ENCODE measurements around the gene ZXDC.

Gene ZXDC

DNA sequence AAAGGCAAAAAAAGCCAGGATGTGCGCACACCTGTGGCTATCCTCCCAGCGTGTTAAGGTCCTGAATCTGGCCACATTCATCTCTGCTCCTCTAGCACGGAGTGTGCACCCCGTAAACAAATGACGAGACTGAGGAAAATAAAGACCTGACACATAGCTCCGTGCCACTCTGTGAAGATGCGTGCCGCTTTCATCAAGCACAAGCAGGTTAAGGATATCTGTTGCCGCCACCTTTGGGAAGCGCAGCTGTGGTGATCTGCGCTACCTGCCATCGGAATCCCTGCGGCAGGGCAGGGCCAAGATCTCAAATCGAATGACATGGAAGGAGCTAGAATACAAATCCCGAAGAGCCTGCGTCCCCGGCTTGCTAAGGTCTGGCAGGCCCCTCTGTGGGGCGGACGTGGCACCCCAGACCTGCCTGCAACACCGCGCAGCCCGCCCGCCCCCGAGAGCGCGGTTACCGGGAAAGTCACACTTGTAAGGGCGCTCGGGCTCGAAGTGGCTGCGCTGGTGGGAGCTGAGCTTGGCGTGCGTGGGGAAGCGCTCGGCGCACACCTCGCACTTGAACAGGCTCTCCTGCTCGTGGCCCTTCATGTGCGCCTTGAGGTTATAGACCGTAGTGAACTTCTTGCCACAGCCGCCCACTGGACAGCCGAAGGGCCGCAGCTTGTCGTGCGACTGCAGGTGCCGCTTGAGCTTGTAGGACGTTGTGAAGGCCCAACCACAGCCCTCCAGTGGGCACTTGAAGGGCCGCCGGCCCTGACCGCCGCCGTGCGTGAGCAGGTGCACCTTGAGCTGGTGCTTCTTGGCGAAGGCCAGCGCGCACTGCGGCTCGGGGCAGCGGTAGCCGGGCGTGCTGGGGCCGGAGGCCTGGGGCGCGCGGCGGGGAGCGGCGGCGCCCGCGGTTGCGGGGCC is 936 bp downstream of the ZXDC start:
- TF ChIP-seq, protein P1, sequence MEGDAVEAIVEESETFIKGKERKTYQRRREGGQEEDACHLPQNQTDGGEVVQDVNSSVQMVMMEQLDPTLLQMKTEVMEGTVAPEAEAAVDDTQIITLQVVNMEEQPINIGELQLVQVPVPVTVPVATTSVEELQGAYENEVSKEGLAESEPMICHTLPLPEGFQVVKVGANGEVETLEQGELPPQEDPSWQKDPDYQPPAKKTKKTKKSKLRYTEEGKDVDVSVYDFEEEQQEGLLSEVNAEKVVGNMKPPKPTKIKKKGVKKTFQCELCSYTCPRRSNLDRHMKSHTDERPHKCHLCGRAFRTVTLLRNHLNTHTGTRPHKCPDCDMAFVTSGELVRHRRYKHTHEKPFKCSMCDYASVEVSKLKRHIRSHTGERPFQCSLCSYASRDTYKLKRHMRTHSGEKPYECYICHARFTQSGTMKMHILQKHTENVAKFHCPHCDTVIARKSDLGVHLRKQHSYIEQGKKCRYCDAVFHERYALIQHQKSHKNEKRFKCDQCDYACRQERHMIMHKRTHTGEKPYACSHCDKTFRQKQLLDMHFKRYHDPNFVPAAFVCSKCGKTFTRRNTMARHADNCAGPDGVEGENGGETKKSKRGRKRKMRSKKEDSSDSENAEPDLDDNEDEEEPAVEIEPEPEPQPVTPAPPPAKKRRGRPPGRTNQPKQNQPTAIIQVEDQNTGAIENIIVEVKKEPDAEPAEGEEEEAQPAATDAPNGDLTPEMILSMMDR (IDR thresholded peaks at IDR 0.05): no peak

DNA sequence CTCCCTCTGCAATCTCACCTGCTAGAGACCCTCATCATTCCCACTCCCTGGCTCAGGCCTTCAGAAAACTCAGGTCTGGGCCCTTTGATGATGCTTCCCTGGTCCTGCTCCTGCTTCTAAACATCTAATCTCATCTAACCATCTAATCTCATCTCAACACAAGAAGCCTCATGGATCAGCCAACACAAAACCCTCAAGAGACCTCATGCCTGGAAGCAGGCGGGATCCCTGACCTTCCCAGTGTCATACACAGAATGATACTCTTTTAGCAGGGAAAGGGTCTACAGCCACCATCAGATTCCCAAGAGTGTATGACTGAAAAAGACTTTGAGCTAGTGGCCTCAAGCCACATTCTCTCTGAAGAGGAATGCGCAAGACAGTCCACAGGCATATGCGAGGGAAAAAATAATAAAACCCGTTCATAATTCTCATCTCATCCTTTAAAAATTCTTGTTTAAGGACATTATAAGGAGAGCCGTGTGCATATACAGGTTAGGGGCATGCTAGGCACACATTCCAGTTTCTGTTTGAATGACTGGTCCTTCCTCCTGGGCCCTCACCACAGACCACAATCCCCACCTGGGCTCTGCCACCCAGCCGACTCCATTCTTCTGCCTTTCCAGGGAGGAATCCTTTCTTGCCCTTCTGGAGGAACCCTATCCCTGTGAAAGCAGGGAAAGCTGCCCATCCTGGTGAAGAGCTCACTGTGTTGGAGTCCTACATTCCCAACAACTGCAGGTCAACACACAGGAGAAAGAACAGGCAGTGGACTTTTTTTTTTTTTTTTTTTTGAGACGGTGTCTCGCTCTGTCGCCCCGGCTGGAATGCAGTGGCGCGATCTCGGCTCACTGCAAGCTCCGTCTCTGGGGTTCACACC is 2.2 kb downstream of the ZXDC start:
- TF ChIP-seq, protein P1 (IDR thresholded peaks at IDR 0.05): no peak

DNA sequence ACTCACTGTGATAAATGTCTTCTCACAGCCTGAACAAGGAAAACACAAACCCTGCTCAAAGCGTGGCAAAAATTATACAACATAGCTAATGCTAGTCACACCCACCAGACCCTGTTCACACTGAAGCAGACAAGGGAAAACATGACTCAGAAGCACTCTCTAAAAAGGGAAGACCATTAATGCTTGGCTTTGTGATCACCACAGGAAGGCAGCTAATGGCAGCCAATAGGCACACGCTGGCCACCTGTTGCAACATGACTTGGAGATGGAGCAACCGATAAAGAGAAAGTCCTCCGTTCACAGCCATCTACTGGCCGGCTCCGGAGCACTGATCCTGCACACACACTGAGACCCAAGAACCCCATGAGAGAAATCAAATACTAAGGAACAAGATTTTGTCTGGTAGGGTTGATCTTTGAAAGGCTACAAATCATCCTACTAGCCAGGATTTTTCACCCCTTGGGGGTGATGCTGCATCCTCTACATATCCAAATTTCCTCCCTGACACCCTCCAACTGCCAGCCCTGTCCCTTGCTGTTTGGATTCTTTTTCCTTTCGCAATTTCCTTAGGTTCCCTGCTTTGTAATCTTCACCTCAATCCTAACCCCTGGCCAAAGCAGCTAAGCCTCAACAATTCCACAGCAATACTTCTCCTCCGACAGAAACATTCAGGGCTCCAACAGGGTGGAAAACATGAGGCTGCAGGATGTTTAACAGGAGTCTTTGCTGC is 3.2 kb downstream of the ZXDC start:
- TF ChIP-seq, protein P1 (IDR thresholded peaks at IDR 0.05): peak; percentile 35; the same call in 1 of the 2 replicates

DNA sequence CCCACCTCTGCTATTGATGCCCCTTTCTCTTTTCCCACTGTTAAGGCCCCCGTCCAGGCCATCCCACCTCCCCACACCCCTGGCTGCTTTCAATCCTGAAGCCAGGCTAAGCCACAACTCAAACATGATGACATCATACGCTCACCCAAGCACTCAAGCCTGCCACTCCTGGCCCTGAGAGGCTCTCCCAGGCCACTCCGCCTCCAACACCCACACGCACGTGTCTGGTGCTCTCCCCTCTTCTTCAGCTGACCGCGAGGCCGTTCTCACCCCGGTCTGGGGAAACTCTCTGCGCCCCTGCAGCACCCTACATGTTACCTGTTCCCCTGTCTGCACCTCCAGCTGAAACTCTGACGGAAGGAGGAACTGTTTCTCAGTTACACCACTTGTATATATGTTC is 6.2 kb downstream of the ZXDC start:
- TF ChIP-seq, protein P1 (IDR thresholded peaks at IDR 0.05): no peak

DNA sequence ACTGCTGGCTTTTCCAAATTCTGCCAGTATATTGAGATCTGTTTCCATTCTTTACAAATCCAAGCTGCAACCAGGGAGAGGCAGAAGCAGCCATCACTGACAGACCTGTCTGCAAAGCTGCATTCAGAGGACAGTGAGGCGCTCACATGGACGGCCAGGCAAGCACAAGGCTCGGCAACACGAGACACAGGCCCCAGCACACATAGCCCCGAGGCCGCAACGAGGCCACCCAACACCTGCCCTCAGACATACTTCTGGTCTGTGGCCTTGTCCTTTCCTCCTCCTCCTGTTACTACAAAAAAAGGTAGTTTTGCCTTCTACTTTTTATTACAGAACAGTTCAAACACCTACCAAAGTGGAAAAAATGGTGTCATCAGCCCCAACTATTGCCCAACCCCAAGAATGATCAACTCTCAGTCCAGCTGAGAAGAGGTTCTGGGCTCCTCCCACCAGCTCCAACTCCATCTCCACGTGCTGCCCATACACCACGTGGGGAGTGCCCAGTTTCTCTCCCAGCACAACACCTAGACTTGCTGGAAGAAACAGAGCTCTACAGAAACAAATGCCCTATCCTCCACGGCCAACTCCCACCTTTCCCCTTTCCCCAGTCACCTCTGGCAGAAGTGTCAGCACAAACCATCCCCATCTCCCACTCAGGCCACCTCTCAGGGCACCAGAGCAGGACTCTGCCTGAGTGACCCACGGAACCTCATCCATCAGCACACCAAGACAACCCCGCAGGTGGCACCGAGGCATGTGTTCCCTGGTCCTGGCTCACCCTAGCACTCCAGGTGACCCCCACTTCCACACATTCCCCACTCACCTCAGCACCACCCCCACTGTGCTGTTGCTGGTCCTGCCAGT is 7.4 kb downstream of the ZXDC start:
- TF ChIP-seq, protein P1 (IDR thresholded peaks at IDR 0.05): no peak

DNA sequence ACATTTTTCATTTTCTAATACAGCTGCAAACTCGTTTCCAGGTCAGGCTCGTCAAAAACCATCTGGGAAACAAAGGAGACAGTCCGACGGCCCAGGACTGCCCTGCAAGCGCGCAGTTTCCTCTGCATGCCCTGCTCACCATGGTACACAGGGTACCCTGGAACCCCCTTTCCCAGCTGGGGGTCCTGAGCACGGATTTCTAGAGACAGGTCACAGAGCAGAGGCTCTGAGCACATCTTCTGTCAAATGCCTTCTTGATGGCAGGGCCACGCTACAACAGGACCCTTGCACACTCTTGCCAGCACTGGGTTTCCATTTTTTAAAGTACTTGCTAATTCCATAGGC is 8.1 kb downstream of the ZXDC start:
- TF ChIP-seq, protein P1 (IDR thresholded peaks at IDR 0.05): no peak
